Stomach (tissue), 9 donors: Measurements from ENCODE around the gene ZNF768. TPM values are rescaled to one million over a fixed set of nuclear protein-coding genes. Genes with fewer than 3 reads are reported as not detected.
A peak's percentile ranks its signal among the peaks of the same experiment; 100 is the strongest.
"Not testable (repeated sequence)": the region's sequence is repeated elsewhere in the genome, so short reads cannot be mapped to it uniquely, and the experiment has no call there.

Experiments
- DNase-seq, 2 donors: peaks; one replicate each; pipeline versions ENCODE4 v3.0.0 to v3.0.0-alpha.2; 2013 to 2019
- H3K27ac ChIP-seq, 5 donors: fragments of 200-600 bp in 4 of 5; sonication (generic) in 4 of 5; one replicate each; pipeline ENCODE4 v1.5.1; 2013 to 2019; ENCODE audit warnings: mild to moderate bottlenecking in 1 of 5, moderate library complexity in 1 of 5
- H3K27me3 ChIP-seq, 3 donors: fragments of 200-600 bp; sonication (generic); one replicate each; pipeline ENCODE4 v1.5.1; 2017 to 2019; ENCODE audit warnings: mixed run types in 1 of 3
- H3K36me3 ChIP-seq, 4 donors: fragments of 200-600 bp; sonication (generic); 1 replicate in 3 of 4; 2 replicates in 1 of 4; pipeline ENCODE4 v1.5.1; 2016 to 2019
- H3K4me1 ChIP-seq, 4 donors: fragments of 200-600 bp; sonication (generic); one replicate each; pipeline ENCODE4 v1.5.1; 2016 to 2019
- H3K4me3 ChIP-seq, 4 donors: fragments of 200-600 bp; sonication (generic) in 3 of 4; one replicate each; pipeline ENCODE4 v1.5.1; 2016 to 2019; ENCODE audit warnings: mild to moderate bottlenecking in 1 of 4
- H3K9me3 ChIP-seq, 4 donors: fragments of 200-600 bp; sonication (generic); one replicate each; pipeline ENCODE4 v1.5.1; 2016 to 2019
- EP300 ChIP-seq: sonication (generic); formaldehyde crosslinking; IDR thresholded peaks from one replicate; pipeline ENCODE4 v1.6.1; 2017; ENCODE audit warnings: antibody characterized with exemption
- POLR2A ChIP-seq, 4 donors: fragments of 450-650 bp; IDR thresholded peaks; one replicate each; pipeline ENCODE4 v1.6.1; 2016; ENCODE audit warnings: antibody characterized with exemption in 4 of 4, control low read depth in 2 of 4, mild to moderate bottlenecking in 1 of 4, moderate library complexity in 1 of 4
- POLR2AphosphoS5 ChIP-seq, 3 donors: sonication (generic); formaldehyde crosslinking; IDR thresholded peaks; one replicate each; pipeline ENCODE4 v1.6.1; 2016; ENCODE audit warnings: antibody characterized with exemption in 3 of 3
- WGBS, 5 donors: extraction: QIAGEN DNeasy Blood & Tissue Kit in 3 of 5; methylation state at CpG; one replicate each; pipeline versions ENCODE4 v1.1.5 to v1.1.7; 2013 to 2018; 5-methylcytosine and 5-hydroxymethylcytosine counted together
- intact Hi-C: fragments of 100-400 bp; cut with DNase I; formaldehyde crosslinking; loops from one replicate; pipeline ENCODE4 v1.15.1; 2023; ENCODE audit warnings: low total_unique reads
- polyA plus RNA-seq, 3 donors: library from polyadenylated mRNA; stranded (reverse); fragments of 200-250 nt; gene quantifications; one replicate each; pipeline ENCODE4 v1.2.3, GENCODE V29; 2013
- total RNA-seq, 5 donors: library from RNA; depleted of rRNA; stranded (reverse); fragments of >200 nt; gene quantifications; one replicate each; pipeline versions ENCODE4 v1.1.0 to v1.2.3, GENCODE V29; 2014 to 2016
- TF ChIP-seq, protein P1 (sequence below), 7 experiments: fragments of 450-650 bp in 4 of 7; fragments of 200-600 bp in 3 of 7; sonication (generic) in 3 of 7; IDR thresholded peaks; one replicate each; pipeline ENCODE4 v1.5.1; 2016 to 2019; ENCODE audit warnings: antibody characterized with exemption in 7 of 7, control low read depth in 2 of 7, mild to moderate bottlenecking in 1 of 7
- donor health status: healthy with polysubstance abuse.
- donor health status: Bipolar disorder and iron deficiency.
- donor health status: healthy.

ZNF768 gene
- total and polyA plus RNA-seq, 8 donors: 11.9 to 75.0 (median 31.3) TPM

GRCh38 chr16:30478766-30479478 lies 47.4 kb downstream of the ZNF768 start:
- Histone ChIP-seq H3K9me3 (no peaks in the 10 kb centered on the region), H3K4me1 (peaks cover 0 to 2% (median 0%) of the 10 kb centered on the region in 4 donors), H3K4me3 (no peak overlapping the region), H3K36me3 (no peaks in the 10 kb centered on the region), H3K27ac (no peak overlapping the region), H3K27me3 (peaks cover 0 to 16% (median 3%) of the 10 kb centered on the region in 3 donors)
- no peak for DNase-seq
- WGBS, 5 donors: 88 to 91% (median 91%) methylated on average over 9 to 12 of the region's 12 CpGs
- TF ChIP-seq POLR2AphosphoS5 (IDR thresholded peaks at IDR 0.05): no peak
- TF ChIP-seq POLR2A (IDR thresholded peaks at IDR 0.05): no peak
- TF ChIP-seq, protein P1, sequence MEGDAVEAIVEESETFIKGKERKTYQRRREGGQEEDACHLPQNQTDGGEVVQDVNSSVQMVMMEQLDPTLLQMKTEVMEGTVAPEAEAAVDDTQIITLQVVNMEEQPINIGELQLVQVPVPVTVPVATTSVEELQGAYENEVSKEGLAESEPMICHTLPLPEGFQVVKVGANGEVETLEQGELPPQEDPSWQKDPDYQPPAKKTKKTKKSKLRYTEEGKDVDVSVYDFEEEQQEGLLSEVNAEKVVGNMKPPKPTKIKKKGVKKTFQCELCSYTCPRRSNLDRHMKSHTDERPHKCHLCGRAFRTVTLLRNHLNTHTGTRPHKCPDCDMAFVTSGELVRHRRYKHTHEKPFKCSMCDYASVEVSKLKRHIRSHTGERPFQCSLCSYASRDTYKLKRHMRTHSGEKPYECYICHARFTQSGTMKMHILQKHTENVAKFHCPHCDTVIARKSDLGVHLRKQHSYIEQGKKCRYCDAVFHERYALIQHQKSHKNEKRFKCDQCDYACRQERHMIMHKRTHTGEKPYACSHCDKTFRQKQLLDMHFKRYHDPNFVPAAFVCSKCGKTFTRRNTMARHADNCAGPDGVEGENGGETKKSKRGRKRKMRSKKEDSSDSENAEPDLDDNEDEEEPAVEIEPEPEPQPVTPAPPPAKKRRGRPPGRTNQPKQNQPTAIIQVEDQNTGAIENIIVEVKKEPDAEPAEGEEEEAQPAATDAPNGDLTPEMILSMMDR (IDR thresholded peaks at IDR 0.05): no peak
- no peak for TF ChIP-seq EP300
- intact Hi-C loops: no loop called here

- H3K9me3 ChIP-seq, H3K4me3 ChIP-seq, H3K4me1 ChIP-seq, intact Hi-C loops, DNase-seq, H3K36me3 ChIP-seq, H3K27ac ChIP-seq: not testable (repeated sequence)
- WGBS, 5 donors: 79 to 95% (median 89%) methylated on average over 3 of the region's 3 CpGs
- peaks cover 0 to 26% (median 11%) of the 10 kb centered on the region in 3 donors for H3K27me3 ChIP-seq
Measured at GRCh38 chr16:30477773-30478172, 48.6 kb downstream of the ZNF768 start.

DNA sequence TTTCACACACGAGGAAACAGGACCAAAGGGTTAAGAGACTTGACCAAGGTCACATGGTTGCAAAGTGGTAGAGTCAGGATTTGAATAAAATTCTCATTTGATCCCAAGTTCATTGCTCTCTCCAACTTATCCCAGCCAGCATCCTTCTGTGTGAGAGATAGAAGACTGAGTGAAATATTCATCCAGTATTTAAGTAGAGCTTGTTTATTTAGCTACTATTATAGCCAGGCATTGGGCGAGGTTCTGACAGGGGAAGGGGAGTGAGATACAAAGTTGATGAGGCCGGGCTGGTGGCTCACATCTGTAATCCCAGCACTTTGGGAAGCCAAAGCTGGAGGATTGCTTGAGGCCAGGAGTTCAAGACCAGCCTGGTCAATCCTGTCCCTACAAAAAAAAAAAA lies 49.4 kb downstream of the ZNF768 start:
- no peak for DNase-seq
- no peak overlapping the region for H3K27ac ChIP-seq
- H3K9me3 ChIP-seq: no peaks in the 10 kb centered on the region
- intact Hi-C loops: no loop called here
- WGBS, 5 donors: 46 to 62% (median 52%) methylated on average over 3 of the region's 3 CpGs
- H3K4me1 ChIP-seq: peaks cover 0 to 7% (median 0%) of the 10 kb centered on the region in 4 donors
- no peak overlapping the region for H3K4me3 ChIP-seq
- peaks cover 0 to 34% (median 11%) of the 10 kb centered on the region in 3 donors for H3K27me3 ChIP-seq
- TF ChIP-seq POLR2A (IDR thresholded peaks at IDR 0.05): no peak
- TF ChIP-seq POLR2AphosphoS5 (IDR thresholded peaks at IDR 0.05): no peak
- TF ChIP-seq, protein P1 (IDR thresholded peaks at IDR 0.05): no peak
- TF ChIP-seq EP300: no peak
- H3K36me3 ChIP-seq: no peaks in the 10 kb centered on the region

- TF ChIP-seq POLR2AphosphoS5 (IDR thresholded peaks at IDR 0.05): no peak
- TF ChIP-seq EP300: no peak
- TF ChIP-seq, protein P1 (IDR thresholded peaks at IDR 0.05): no peak
- no peak for TF ChIP-seq POLR2A (IDR thresholded peaks at IDR 0.05)
- Histone ChIP-seq H3K9me3 (no peaks in the 10 kb centered on the region), H3K27ac (peak overlapping the region in 1 of 5 donors; percentile 71), H3K36me3 (no peaks in the 10 kb centered on the region), H3K27me3 (peaks cover 0 to 34% (median 11%) of the 10 kb centered on the region in 3 donors), H3K4me3 (peak overlapping the region in 1 of 4 donors; percentile 32), H3K4me1 (peaks cover 0 to 7% (median 3%) of the 10 kb centered on the region in 4 donors)
- DNase-seq: no peak
- WGBS, 5 donors: 76 to 95% (median 84%) methylated on average over 7 of the region's 7 CpGs
- intact Hi-C loops: no loop called here
Measured at GRCh38 chr16:30474684-30475083, 51.7 kb downstream of the ZNF768 start.

DNA sequence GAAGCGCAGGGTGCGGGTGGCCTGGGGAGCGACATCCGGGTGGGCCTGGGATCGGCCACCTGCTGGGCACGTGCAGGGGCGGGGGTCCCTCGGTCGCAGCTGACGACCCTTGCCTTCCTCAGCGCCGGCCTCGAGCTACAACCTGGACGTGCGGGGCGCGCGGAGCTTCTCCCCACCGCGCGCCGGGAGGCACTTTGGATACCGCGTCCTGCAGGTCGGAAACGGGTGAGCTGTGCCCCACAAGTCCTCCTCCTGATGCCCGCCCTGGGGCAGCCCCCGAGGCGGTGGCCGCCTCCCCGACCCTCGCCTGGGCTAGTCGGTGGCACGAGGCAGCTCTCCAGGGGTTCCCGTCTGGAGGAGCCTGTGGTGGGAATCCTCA lies 52.3 kb downstream of the ZNF768 start:
- no peaks in the 10 kb centered on the region for H3K9me3 ChIP-seq
- DNase-seq: no peak
- H3K4me3 ChIP-seq: peak overlapping the region in 3 of 4 donors; percentile 28 to 43 (median 32)
- no peaks in the 10 kb centered on the region for H3K36me3 ChIP-seq
- 16 to 39% (median 28%) methylated on average over 22 to 35 of the region's 35 CpGs for WGBS, 5 donors
- H3K4me1 ChIP-seq: peaks cover 0 to 7% (median 3%) of the 10 kb centered on the region in 4 donors
- H3K27ac ChIP-seq: peak overlapping the region in 4 of 5 donors; percentile 14 to 78 (median 52)
- TF ChIP-seq POLR2A (IDR thresholded peaks at IDR 0.05): no peak
- TF ChIP-seq, protein P1 (IDR thresholded peaks at IDR 0.05): no peak
- TF ChIP-seq EP300: no peak
- TF ChIP-seq POLR2AphosphoS5 (IDR thresholded peaks at IDR 0.05): no peak
- intact Hi-C loops: no loop called here
- H3K27me3 ChIP-seq: peaks cover 0 to 34% (median 11%) of the 10 kb centered on the region in 3 donors
